ENCODE results near the gene WASL.

- TF ChIP-seq EZH2phosphoT487 (IDR thresholded peaks at IDR 0.05; ENCODE audit: low read depth) (no peak), CTCF (IDR thresholded peaks at IDR 0.05; ENCODE audit: low read depth, low read length) (no peak)
Measured at GRCh38 chr7:123747620-123748141, 1.1 kb downstream of the WASL start.
